HG03064 (cell line): ENCODE results near the gene EEF1AKMT2.

Experiments used
- ATAC-seq: cut with Tn5 transposase; IDR thresholded peaks from one replicate; pipeline ENCODE4 v1.9.1; 2021; ENCODE audit warnings: low read depth; ENCODE audit not compliant: unreplicated experiment

The EEF1AKMT2 gene

GRCh38 chr10:124739119-124739921 lies 52.4 kb downstream of the EEF1AKMT2 start:
- no peak for ATAC-seq

DNA sequence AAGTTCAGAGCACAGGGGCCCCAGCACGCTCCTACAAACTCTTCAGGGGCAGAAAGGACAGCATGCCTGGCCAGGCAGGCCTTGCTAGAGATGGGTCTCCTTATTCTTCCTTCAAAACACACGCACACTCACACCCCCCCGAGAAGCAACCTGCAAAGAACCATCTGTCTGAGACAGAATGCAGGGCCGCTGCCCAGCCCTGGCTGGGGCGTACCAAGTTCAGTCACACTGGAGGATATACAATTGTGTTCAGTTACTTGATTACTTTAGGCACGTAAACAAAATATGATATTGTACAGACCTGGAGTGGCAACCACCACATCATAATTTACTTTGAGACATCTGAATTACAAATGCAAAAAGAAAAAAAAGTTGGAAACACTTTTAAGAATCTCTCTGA lies 53.2 kb downstream of the EEF1AKMT2 start:
- ATAC-seq = no peak

- ATAC-seq = no peak
Observed at GRCh38 chr10:124737708-124738107, 54.0 kb downstream of the EEF1AKMT2 start.

DNA sequence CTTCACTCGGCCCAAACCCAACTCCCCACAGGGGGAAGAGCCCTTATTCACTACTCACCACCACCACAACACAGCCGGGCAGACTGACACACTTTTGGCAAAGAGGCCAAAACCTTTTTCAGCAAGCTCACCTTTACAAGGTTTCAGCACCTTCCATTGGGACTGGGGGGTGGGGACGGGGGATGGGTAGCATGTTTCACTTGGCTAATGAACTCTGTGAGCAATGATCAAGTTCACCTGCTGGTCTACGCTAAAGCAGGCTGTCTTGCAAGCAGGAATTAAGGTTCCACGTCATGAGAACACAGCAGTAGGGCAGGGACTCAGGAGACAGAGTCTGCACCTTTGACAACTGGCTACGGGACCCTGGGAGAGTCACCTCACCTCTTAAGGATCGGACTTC lies 54.5 kb downstream of the EEF1AKMT2 start:
- no peak for ATAC-seq

- no peak for ATAC-seq
Observed at GRCh38 chr10:124736491-124737136, 55.1 kb downstream of the EEF1AKMT2 start.

DNA sequence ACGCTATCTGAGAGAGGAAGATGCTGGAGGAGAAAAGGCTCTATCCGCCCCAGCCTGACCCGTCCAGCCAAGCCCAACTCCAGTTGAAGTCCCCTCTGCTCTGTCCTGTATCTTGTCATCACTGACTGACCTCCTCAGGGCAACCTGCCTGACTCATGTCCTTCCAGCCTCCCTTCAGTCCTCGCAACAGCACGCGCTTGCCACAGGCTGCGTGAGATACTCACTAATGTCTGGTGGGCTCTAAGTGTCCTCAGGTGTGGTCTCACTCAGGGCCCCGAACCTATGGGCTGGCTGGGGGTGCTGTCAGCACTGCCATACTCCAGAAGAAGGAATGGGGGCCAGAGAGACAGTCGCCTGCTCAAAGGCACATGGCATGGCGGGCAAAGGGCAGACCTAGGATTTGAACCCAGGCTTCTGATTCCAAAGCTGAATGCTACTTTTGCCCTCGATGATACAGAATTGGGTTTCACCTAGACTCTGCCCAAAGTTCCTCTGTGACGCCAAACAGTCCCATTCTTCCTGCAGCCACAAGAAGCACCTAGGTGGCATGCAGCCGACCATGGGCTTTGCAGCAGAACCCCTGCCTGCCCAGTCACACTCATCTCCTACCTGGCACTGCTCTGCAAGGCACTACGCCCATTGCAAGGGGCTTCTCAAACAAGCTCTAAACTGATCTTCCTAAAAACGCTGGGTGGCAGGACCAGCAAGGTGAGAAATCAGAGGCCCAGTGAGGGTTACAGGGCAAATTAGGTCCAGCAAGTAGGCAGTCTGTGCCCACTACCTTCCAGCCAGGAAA lies 56.0 kb downstream of the EEF1AKMT2 start:
- ATAC-seq = no peak

GRCh38 chr10:124734311-124735166 lies 57.1 kb downstream of the EEF1AKMT2 start:
- no peak for ATAC-seq

DNA sequence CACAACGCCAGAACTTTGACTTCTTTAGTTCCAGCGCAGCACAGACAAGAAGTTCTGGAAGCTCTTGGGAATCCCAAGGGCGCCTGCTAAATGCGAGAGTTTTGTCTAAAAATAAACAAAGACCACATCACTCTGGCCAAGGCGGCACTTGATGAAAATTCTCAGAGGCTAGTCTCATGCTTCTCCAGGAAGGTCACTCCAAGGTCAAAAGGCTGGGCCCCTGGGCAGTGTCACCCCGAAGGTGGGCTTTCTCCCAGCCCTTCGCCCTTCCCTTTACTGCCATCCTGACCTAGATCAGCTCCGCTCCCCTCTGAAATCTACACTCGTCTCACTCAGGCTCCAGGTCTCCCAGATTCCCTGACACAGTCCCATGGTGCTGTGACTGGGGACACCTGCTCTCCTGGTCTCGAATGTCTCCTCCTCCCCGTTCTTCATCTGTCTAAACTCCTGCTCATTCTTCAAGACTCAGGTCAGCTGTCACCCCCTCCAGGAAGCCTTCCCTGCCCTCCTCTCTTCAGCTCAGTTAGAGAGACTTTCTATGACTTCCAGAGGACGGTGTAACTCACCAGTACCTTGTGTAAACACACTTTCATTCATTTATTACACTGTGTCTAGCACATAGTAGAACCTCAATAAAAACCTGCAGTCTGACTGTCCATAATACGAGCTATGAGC lies 58.0 kb downstream of the EEF1AKMT2 start:
- no peak for ATAC-seq

DNA sequence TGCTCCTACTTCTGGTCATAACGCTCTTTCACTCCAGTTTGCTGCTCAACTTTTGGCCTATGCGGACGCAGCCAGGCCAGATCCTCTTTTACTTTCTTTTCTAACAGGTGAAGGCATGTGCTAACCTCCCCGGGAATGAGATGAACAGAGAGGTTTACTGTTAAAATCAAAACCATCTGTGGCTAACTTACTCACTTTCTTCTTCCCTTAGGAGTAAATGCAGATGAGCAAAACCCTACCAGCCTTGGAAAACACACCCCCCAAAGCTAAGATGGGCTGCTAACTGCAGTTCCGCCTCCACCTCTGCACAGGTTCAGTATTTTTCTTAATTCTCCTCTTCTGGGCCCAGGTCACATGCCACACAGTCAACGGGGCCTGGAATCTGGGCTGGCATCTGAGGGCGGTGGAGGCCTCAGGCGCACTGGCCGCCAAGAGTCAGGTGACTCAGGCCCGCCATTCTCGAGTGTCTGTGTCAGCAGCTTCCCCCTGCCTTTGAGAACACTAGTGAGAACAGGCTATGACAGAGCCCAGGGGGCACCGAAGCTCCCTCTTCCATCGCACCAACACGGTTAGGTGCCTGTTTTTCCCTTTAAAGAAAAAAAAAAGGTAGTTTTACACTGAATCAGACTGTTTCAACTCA lies 58.6 kb downstream of the EEF1AKMT2 start:
- ATAC-seq = peak; percentile 72

GRCh38 chr10:124731551-124731950 lies 60.1 kb downstream of the EEF1AKMT2 start:
- no peak for ATAC-seq

DNA sequence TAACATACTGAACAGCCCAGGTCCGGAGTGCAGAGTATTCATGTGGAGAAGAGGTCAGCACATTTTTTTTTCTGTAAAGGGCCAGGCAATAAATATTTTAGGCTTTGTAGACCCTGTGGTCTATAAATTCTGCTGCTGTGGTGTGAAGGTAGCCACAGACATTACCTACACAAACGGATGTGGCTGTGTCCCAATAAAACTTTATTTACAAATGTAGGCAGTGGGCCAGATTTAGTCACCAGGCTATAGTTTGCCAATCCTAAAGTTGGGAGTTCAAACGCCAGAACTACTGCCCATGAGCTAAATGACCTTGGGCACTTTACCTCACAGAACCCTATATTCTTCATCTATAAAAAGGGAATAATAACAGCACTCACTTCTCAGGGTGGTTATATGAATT lies 60.9 kb downstream of the EEF1AKMT2 start:
- ATAC-seq = no peak

- ATAC-seq = no peak
Observed at GRCh38 chr10:124728830-124729661, 62.6 kb downstream of the EEF1AKMT2 start.

DNA sequence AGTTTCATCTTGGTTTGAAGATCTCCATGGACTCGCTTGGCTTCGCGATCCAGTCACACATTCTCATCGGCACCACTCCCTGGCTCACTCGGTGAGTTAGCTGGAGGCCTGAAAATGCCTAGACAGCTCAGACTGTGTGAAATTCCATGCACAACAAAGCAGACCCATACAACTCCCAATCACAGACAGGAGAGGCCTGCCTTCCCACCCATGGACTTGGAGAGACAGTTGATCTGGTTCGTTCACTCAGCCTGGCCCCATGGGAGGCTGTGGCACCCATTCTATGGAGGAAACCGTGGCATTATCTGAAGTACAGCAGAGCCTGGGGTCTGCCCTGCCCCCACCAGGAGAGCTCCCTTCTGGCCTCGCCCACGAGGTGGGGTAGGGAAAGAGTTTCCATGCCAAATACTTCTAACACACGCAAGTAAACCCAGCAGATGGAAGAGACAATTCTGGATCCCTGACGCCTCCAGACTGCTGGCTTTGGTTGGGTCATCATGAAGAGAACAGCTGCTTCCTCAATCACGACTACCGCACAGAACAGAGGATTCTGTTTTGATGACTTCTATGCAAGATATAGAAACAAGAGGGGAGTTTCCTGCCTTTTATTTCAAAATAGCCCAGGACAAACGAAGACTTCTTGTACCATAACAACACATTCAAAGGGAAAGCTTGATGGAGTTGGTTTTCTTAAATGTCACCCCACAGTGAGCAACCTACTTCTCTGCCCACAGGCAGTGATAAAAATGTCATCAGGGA lies 63.4 kb downstream of the EEF1AKMT2 start:
- ATAC-seq = no peak

- ATAC-seq = no peak
Observed at GRCh38 chr10:124727361-124727960, 64.2 kb downstream of the EEF1AKMT2 start.

GRCh38 chr10:124725791-124726190 lies 65.9 kb downstream of the EEF1AKMT2 start:
- no peak for ATAC-seq

GRCh38 chr10:124725171-124725631 lies 66.5 kb downstream of the EEF1AKMT2 start:
- no peak for ATAC-seq

DNA sequence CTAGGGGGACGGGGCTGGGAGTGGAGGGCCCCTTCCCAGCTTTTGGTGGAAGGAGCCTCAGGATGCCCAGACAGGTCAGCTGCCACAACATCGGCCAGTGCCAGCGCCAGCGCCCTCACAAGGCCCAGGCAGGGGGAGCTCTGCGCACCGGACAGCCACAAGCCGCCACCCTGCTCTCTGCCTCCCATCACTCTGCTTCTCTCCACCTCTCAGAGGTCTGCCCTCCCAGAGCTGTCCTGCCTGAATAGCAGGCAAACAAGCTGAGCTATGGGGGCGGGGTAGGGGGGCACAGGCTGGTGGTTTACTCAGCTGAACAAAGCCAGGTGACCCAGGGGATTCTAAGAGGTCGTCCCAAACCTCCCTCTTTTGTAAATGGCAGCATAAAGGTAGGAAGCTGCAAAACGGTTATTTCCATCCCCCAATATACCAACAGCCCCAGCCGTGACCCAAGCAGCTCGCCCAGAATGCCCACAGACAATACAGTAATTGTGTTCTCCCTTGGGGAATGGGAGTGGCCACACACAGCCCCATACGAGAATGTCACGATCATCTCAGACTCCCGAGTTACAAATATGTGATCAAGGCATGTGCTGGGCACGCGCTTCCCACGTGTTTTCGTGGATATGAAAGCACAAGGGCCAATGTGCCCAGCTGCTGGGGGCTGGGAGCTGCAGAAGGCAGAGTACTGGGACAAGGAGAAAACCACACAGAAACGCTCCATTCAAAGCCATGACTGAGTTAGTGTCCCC lies 67.2 kb downstream of the EEF1AKMT2 start:
- ATAC-seq = no peak
